ENCODE data around the gene MCTP1.

- TF ChIP-seq POLR2A (IDR thresholded peaks at IDR 0.05): no peak
- TF ChIP-seq CTCF (IDR thresholded peaks at IDR 0.05): no peak
Observed at GRCh38 chr5:94761055-94761454, 523.8 kb downstream of the MCTP1 start.

Data from vagina (tissue), 2 donors.